ENCODE results near the gene VENTX.

The VENTX gene

GRCh38 chr10:133285217-133285616 lies 47.6 kb downstream of the VENTX start:
- DNase-seq (ENCODE audit: low read depth): no peak

DNA sequence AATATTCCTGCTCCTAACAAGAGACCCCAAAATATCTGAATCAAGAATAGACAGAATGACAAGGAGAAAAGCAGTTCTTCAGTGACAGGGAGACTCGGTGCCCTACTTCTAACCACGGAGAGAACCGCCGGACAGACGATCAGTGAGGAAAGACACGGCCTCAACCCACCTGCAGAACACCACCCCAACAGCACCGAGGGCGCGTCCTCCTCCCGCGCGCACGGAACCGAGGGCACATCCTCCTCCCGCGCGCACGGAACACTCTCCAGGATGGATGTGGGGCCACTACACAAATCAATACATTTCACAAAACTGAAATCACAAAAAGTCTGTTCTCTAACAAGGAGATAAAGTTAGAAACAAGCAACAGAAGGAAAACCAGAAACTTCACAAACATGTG lies 48.7 kb downstream of the VENTX start:
- DNase-seq (ENCODE audit: low read depth): no peak

DNA sequence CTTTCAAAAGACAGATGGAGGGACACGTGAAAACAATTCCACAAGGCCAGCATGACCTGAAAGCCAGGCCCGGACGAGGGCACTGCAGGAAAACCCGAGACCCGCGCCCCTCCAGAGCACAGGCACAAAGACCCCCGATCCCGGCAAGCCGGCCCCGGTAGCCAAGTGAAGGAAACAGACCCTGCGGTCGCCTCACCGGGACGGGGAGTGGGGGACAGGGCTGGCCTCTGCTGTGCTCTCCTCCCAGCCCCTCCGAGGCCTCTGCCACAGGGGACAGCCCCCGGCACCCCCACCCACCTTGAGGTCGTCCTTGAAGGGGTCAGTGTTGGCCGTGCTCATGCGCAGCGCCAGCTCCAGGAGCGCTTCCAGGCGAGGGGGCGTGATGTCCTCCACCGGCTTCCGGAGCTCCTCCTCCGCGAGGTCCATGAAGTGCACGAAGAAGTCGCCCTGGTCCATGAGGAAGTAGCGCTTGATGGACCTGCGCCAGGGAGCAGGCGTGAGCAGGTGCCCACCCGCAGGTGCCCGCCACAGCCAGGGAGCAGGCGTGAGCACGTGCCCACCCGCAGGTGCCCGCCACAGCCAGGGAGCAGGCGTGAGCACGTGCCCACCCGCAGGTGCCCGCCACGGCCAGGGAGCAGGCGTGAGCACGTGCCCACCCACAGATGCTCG lies 50.3 kb downstream of the VENTX start:
- no peak for DNase-seq (ENCODE audit: low read depth)

DNA sequence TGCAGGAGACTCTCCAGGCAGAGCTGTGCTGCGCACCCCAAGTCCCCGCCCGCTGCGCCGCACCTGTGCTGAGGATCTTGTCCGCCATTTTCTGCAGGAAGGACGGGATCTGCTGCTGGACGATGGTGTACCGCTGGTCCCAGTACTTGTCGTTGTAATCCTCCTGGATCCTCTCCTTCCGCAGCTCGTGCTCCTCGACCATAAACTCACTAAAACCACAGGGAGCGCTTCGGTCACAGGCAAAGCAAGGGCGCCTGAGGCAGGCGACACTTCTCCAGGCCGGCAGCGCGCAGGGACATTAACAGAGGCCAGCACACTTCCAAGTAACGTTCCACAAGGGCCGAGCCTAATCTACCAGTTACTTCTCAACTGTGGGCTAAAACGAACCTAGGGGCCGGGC lies 52.1 kb downstream of the VENTX start:
- no peak for DNase-seq (ENCODE audit: low read depth)

Measured in amniotic epithelial cell (primary cell).